Esophagus muscularis mucosa (tissue), 4 donors: Measurements from ENCODE around the gene CMAS. TPM values are rescaled to one million over a fixed set of nuclear protein-coding genes. Genes with fewer than 3 reads are reported as not detected.
"Not testable (repeated sequence)": the region's sequence is repeated elsewhere in the genome, so short reads cannot be mapped to it uniquely, and the experiment has no call there.

Experiments
- DNase-seq: peaks from one replicate; pipeline ENCODE4 v3.0.0-alpha.2; 2017; ENCODE audit errors: extremely low spot score
- H3K27ac ChIP-seq, 4 donors: fragments of 200-600 bp; sonication (generic); replicated peaks in 1 of 4; 1 replicate in 3 of 4; 2 replicates in 1 of 4; pipeline ENCODE4 v1.5.1; 2016 to 2019; ENCODE audit warnings: mild to moderate bottlenecking in 1 of 4
- H3K27me3 ChIP-seq, 4 donors: fragments of 200-600 bp; sonication (generic); one replicate each; pipeline versions ENCODE4 v1.5.1 to v1.6.0; 2016 to 2019
- H3K36me3 ChIP-seq, 4 donors: fragments of 200-600 bp; sonication (generic); one replicate each; pipeline ENCODE4 v1.5.1; 2016 to 2019
- H3K4me1 ChIP-seq, 4 donors: fragments of 200-600 bp; sonication (generic); one replicate each; pipeline ENCODE4 v1.5.1; 2016 to 2019
- H3K4me3 ChIP-seq, 4 donors: fragments of 200-600 bp; sonication (generic); 1 replicate in 2 of 4; 2 replicates in 2 of 4; pipeline ENCODE4 v1.5.1; 2016 to 2019; ENCODE audit warnings: mild to moderate bottlenecking in 4 of 4, moderate library complexity in 1 of 4
- H3K9me3 ChIP-seq, 4 donors: fragments of 200-600 bp; sonication (generic); 1 replicate in 3 of 4; 2 replicates in 1 of 4; pipeline ENCODE4 v1.5.1; 2016 to 2019
- EP300 ChIP-seq: sonication (generic); formaldehyde crosslinking; IDR thresholded peaks from one replicate; pipeline ENCODE4 v1.6.1; 2017; ENCODE audit warnings: antibody characterized with exemption
- POLR2A ChIP-seq: fragments of 450-650 bp; IDR thresholded peaks from one replicate; pipeline ENCODE4 v1.6.1; 2017; ENCODE audit warnings: antibody characterized with exemption, moderate library complexity, mild to moderate bottlenecking, low read depth
- POLR2AphosphoS5 ChIP-seq, 2 donors: sonication (generic); formaldehyde crosslinking; IDR thresholded peaks; one replicate each; pipeline ENCODE4 v1.6.1; 2017; ENCODE audit warnings: antibody characterized with exemption in 2 of 2
- WGBS: methylation state at CpG from one replicate; pipeline ENCODE4 v1.1.5; 2018; 5-methylcytosine and 5-hydroxymethylcytosine counted together
- intact Hi-C: fragments of 100-400 bp; cut with DNase I; formaldehyde crosslinking; loops from one replicate; pipeline ENCODE4 v1.15.1; 2023
- total RNA-seq, 4 donors: library from RNA; depleted of rRNA; stranded (reverse); fragments of >200 nt; gene quantifications; one replicate each; pipeline versions ENCODE4 v1.1.0 to v1.2.1, GENCODE V29; 2016
- TF ChIP-seq, protein P1 (sequence below), 3 experiments: fragments of 200-600 bp in 2 of 3; fragments of 450-650 bp in 1 of 3; sonication (generic) in 2 of 3; IDR thresholded peaks; one replicate each; pipeline ENCODE4 v1.5.1; 2017 to 2019; ENCODE audit warnings: antibody characterized with exemption in 3 of 3, mild to moderate bottlenecking in 2 of 3, moderate library complexity in 1 of 3

CMAS gene
- total RNA-seq, 4 donors from 2014 or later, result 23.2 to 37.0 (median 34.0) TPM

GRCh38 chr12:22051114-22051698, 5.2 kb downstream of the CMAS start:
- TF ChIP-seq EP300 (no peak), POLR2AphosphoS5 (IDR thresholded peaks at IDR 0.05) (no peak), POLR2A (no peak)
- TF ChIP-seq, protein P1, sequence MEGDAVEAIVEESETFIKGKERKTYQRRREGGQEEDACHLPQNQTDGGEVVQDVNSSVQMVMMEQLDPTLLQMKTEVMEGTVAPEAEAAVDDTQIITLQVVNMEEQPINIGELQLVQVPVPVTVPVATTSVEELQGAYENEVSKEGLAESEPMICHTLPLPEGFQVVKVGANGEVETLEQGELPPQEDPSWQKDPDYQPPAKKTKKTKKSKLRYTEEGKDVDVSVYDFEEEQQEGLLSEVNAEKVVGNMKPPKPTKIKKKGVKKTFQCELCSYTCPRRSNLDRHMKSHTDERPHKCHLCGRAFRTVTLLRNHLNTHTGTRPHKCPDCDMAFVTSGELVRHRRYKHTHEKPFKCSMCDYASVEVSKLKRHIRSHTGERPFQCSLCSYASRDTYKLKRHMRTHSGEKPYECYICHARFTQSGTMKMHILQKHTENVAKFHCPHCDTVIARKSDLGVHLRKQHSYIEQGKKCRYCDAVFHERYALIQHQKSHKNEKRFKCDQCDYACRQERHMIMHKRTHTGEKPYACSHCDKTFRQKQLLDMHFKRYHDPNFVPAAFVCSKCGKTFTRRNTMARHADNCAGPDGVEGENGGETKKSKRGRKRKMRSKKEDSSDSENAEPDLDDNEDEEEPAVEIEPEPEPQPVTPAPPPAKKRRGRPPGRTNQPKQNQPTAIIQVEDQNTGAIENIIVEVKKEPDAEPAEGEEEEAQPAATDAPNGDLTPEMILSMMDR (IDR thresholded peaks at IDR 0.05), result no peak
- Histone ChIP-seq H3K9me3 (no peaks in the 10 kb centered on the region), H3K27ac (no peak overlapping the region), H3K36me3 (peaks cover 0 to 18% (median 13%) of the 10 kb centered on the region in 4 donors), H3K27me3 (no peaks in the 10 kb centered on the region), H3K4me1 (peaks cover 12 to 48% (median 45%) of the 10 kb centered on the region in 4 donors), H3K4me3 (no peak overlapping the region)
- intact Hi-C loops, result no loop called here
- DNase-seq, result no peak

DNA sequence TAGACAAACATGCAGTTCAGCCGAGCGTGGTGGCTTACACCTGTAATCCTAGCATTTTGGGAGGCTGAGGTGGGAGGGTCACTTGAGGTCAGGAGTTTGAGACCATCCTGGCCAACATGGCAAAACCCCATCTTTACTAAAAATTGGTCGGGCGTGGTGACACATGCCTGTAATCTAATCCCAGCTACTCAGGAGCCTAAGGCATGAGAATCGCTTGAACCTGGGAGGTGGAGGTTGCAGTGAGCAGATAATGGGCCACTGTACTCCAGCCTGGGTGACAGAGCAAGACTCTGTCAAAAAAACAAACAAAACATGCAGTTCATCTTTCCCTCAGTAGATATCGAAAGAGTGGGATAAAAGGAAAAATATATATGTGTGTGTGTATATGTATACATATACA, 7.0 kb downstream of the CMAS start:
- DNase-seq, intact Hi-C loops, H3K4me3 ChIP-seq, H3K27ac ChIP-seq, H3K9me3 ChIP-seq, H3K27me3 ChIP-seq: not testable (repeated sequence)
- Histone ChIP-seq H3K4me1 (peaks cover 4 to 35% (median 32%) of the 10 kb centered on the region in 4 donors), H3K36me3 (peaks cover 0 to 35% (median 26%) of the 10 kb centered on the region in 4 donors)
- 95% methylated on average over 6 of the region's 6 CpGs for WGBS

DNA sequence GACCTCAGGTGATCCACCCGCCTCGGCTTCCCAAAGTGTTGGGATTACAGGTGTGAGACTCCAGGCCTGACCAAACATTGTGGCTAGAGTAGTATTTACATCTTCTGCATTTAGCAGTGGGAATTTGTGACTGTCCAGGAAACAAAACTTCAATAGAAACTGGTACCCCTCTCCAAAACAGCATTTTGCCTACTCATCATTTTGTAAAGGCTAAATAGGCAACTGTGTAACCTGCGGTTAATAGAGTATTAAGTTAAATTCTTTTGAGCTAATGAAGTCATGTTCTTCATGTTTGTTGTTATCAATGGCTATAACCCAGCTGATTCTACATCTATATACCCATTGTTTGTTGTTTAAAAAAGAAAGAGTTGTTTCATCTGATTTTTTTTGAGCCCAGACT, 8.1 kb downstream of the CMAS start:
- Histone ChIP-seq H3K9me3 (no peaks in the 10 kb centered on the region), H3K4me3 (no peak overlapping the region), H3K36me3 (peaks cover 0 to 45% (median 35%) of the 10 kb centered on the region in 4 donors), H3K27me3 (no peaks in the 10 kb centered on the region), H3K4me1 (peaks cover 0 to 25% (median 22%) of the 10 kb centered on the region in 4 donors), H3K27ac (no peak overlapping the region)
- TF ChIP-seq POLR2A, result no peak
- TF ChIP-seq, protein P1 (IDR thresholded peaks at IDR 0.05), result no peak
- TF ChIP-seq POLR2AphosphoS5 (IDR thresholded peaks at IDR 0.05), result no peak
- TF ChIP-seq EP300, result no peak
- WGBS, result 100% methylated on average over 3 of the region's 3 CpGs
- no peak for DNase-seq
- intact Hi-C loops, result no loop called here

- no peak overlapping the region for H3K4me3 ChIP-seq
- peaks cover 0 to 64% (median 45%) of the 10 kb centered on the region in 4 donors for H3K36me3 ChIP-seq
- H3K27me3 ChIP-seq, result no peaks in the 10 kb centered on the region
- peaks cover 0 to 3% (median 0%) of the 10 kb centered on the region in 4 donors for H3K4me1 ChIP-seq
- no peaks in the 10 kb centered on the region for H3K9me3 ChIP-seq
- no peak for DNase-seq
- TF ChIP-seq EP300, result no peak
- TF ChIP-seq, protein P1 (IDR thresholded peaks at IDR 0.05), result no peak
- TF ChIP-seq POLR2AphosphoS5 (IDR thresholded peaks at IDR 0.05), result no peak
- TF ChIP-seq POLR2A, result no peak
- no peak overlapping the region for H3K27ac ChIP-seq
- intact Hi-C loops, result no loop called here
- WGBS, result 89% methylated on average over 2 of the region's 2 CpGs
Observed at GRCh38 chr12:22056607-22057006, 10.6 kb downstream of the CMAS start.

DNA sequence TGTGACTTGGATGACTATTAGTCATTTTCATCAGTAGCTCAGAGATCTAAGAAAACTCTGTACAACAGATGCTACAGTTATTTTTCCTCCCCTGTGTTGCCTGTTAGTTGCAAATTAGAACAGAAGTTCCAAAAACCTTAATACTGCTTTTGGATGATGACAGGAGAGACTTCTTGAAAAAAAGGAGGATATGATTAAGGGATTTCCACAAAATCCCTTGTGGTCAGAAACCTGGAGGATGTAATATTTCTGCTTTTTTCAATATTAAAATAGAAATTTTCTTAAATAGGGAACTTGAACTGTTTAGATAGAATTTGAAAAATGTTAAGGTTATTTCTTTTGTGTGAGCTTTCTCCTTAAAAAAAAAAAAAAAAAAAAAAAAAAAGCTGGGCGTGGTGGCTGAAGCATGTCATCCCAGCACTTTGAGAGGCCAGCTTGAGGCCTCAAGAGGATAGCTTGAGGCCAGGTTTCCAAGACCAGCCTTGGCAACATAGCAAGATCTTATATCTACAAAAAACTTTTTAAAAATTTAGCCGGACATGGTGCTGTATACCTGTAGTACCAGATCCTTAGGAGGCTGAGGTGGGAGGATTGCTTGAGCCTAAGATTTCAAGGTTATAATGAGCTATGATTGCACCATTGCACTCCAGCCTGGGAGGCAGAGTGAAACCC, 14.1 kb downstream of the CMAS start:
- no peaks in the 10 kb centered on the region for H3K9me3 ChIP-seq
- H3K4me3 ChIP-seq, result no peak overlapping the region
- no peak overlapping the region for H3K27ac ChIP-seq
- DNase-seq, result no peak
- WGBS, result 43% methylated on average over 2 of the region's 2 CpGs
- intact Hi-C loops, result no loop called here
- H3K27me3 ChIP-seq, result no peaks in the 10 kb centered on the region
- no peak for TF ChIP-seq POLR2AphosphoS5 (IDR thresholded peaks at IDR 0.05)
- TF ChIP-seq, protein P1 (IDR thresholded peaks at IDR 0.05), result no peak
- no peak for TF ChIP-seq EP300
- TF ChIP-seq POLR2A, result no peak
- H3K4me1 ChIP-seq, result no peaks in the 10 kb centered on the region
- H3K36me3 ChIP-seq, result peaks cover 5 to 94% (median 65%) of the 10 kb centered on the region in 4 donors
